Progenitor cell of endocrine pancreas (in vitro differentiated cells): ENCODE results near the gene CBX6. TPM values are rescaled to one million over a fixed set of nuclear protein-coding genes. Genes with fewer than 3 reads are reported as not detected.
"Not testable (repeated sequence)": the region's sequence is repeated elsewhere in the genome, so short reads cannot be mapped to it uniquely, and the experiment has no call there.

ENCODE experiments used
- DNase-seq: peaks from one replicate; pipeline ENCODE4 v3.0.0; 2021; ENCODE audit warnings: low spot score; ENCODE audit not compliant: unreplicated experiment
- H3K27ac Mint-ChIP-seq: 2 replicates; pipeline ENCODE4 v1.8.0; 2021; ENCODE audit warnings: mild to moderate bottlenecking, moderate library complexity, mixed read lengths
- H3K27me3 Mint-ChIP-seq: 2 replicates; pipeline ENCODE4 v1.8.0; 2021; ENCODE audit warnings: mixed read lengths
- H3K36me3 Mint-ChIP-seq: 2 replicates; pipeline ENCODE4 v1.8.0; 2022; ENCODE audit warnings: mixed read lengths; ENCODE audit not compliant: insufficient read depth
- H3K4me1 Mint-ChIP-seq: 2 replicates; pipeline ENCODE4 v1.8.0; 2021; ENCODE audit warnings: low read depth, mixed read lengths
- H3K4me3 Mint-ChIP-seq: 2 replicates; pipeline ENCODE4 v1.8.0; 2021; ENCODE audit warnings: low read depth, mild to moderate bottlenecking, moderate library complexity, mixed read lengths
- H3K9me3 Mint-ChIP-seq: 2 replicates; pipeline ENCODE4 v1.8.0; 2021; ENCODE audit warnings: low read depth, mixed read lengths
- CTCF ChIP-seq: fragments of 200-600 bp; sonication (generic); IDR thresholded peaks from one replicate; pipeline ENCODE4 v1.5.0; 2021; ENCODE audit warnings: antibody characterized with exemption, mild to moderate bottlenecking; ENCODE audit not compliant: unreplicated experiment
- total RNA-seq: library from RNA; stranded (reverse); gene quantifications from 2 replicates; pipeline ENCODE4 v1.2.1, GENCODE V29; 2021

The CBX6 gene
- total RNA-seq, 1 donor from 2014 or later = 38.8 TPM

GRCh38 chr22:38907767-38908166 is 35.8 kb upstream of the CBX6 start:
- H3K27ac Mint-ChIP-seq = no peak overlapping the region
- no peak for DNase-seq
- TF ChIP-seq CTCF = no peak

GRCh38 chr22:38906052-38906451 is 34.0 kb upstream of the CBX6 start:
- Mint-ChIP-seq H3K36me3 (no peaks in the 10 kb centered on the region), H3K27ac (no peak overlapping the region), H3K27me3 (peaks cover 24% of the 10 kb centered on the region), H3K4me3 (no peak overlapping the region), H3K9me3 (peaks cover 11% of the 10 kb centered on the region), H3K4me1 (no peaks in the 10 kb centered on the region)
- TF ChIP-seq CTCF = no peak
- no peak for DNase-seq

More at GRCh38 chr22:38907767-38908166, 35.8 kb upstream of the CBX6 start:
- Mint-ChIP-seq H3K4me3 (no peak overlapping the region), H3K4me1 (no peaks in the 10 kb centered on the region), H3K27me3 (peaks cover 24% of the 10 kb centered on the region), H3K36me3 (no peaks in the 10 kb centered on the region), H3K9me3 (peaks cover 11% of the 10 kb centered on the region)

- H3K4me1 Mint-ChIP-seq, H3K27ac Mint-ChIP-seq, H3K4me3 Mint-ChIP-seq, H3K36me3 Mint-ChIP-seq, DNase-seq: not testable (repeated sequence)
- peaks cover 16% of the 10 kb centered on the region for H3K27me3 Mint-ChIP-seq
- peaks cover 11% of the 10 kb centered on the region for H3K9me3 Mint-ChIP-seq
These were observed 32.1 kb upstream of the CBX6 start for GRCh38 chr22:38904052-38904617.

GRCh38 chr22:38901111-38901641 is 29.2 kb upstream of the CBX6 start:
- H3K27ac Mint-ChIP-seq = no peak overlapping the region
- no peak for TF ChIP-seq CTCF

GRCh38 chr22:38900677-38901076 is 28.7 kb upstream of the CBX6 start:
- H3K27me3 Mint-ChIP-seq = peaks cover 11% of the 10 kb centered on the region
- H3K27ac Mint-ChIP-seq = no peak overlapping the region
- H3K4me3 Mint-ChIP-seq = no peak overlapping the region
- H3K4me1 Mint-ChIP-seq = no peaks in the 10 kb centered on the region
- TF ChIP-seq CTCF = no peak
- no peaks in the 10 kb centered on the region for H3K36me3 Mint-ChIP-seq
- no peak for DNase-seq
- peaks cover 9% of the 10 kb centered on the region for H3K9me3 Mint-ChIP-seq

More at GRCh38 chr22:38901111-38901641, 29.2 kb upstream of the CBX6 start:
- DNase-seq = no peak
- Mint-ChIP-seq H3K36me3 (no peaks in the 10 kb centered on the region), H3K4me3 (no peak overlapping the region), H3K4me1 (no peaks in the 10 kb centered on the region), H3K9me3 (peaks cover 10% of the 10 kb centered on the region), H3K27me3 (peaks cover 11% of the 10 kb centered on the region)

- H3K9me3 Mint-ChIP-seq = peaks cover 11% of the 10 kb centered on the region
- no peak overlapping the region for H3K4me3 Mint-ChIP-seq
- H3K36me3 Mint-ChIP-seq = no peaks in the 10 kb centered on the region
- peak overlapping the region; percentile 10 for H3K27ac Mint-ChIP-seq
- TF ChIP-seq CTCF = no peak
- no peaks in the 10 kb centered on the region for H3K4me1 Mint-ChIP-seq
- peaks cover 30% of the 10 kb centered on the region for H3K27me3 Mint-ChIP-seq
- DNase-seq = no peak
These were observed 19.2 kb upstream of the CBX6 start for GRCh38 chr22:38891256-38891655.
